Smooth muscle cell (in vitro differentiated cells): ENCODE data around the gene ENKD1. TPM values are rescaled to one million over a fixed set of nuclear protein-coding genes. Genes with fewer than 3 reads are reported as not detected.

ENCODE experiments used
- DNase-seq: peaks from one replicate; lab custom pipeline; 2025; ENCODE audit not compliant: unreplicated experiment; lab: John Stamatoyannopoulos, UW
- H2AFZ ChIP-seq: fragments of 200-600 bp; sonication (generic); 2 replicates; pipeline ENCODE4 v1.6.0; 2016; ENCODE audit warnings: antibody characterized with exemption, low read depth, mild to moderate bottlenecking
- H3F3A ChIP-seq: fragments of 200-600 bp; sonication (generic); 2 replicates; pipeline ENCODE4 v1.6.0; 2017; ENCODE audit warnings: antibody characterized with exemption, low read depth
- H3K27ac ChIP-seq: fragments of 200-600 bp; sonication (generic); 2 replicates; pipeline ENCODE4 v1.5.1; 2016; ENCODE audit warnings: low read depth, mild to moderate bottlenecking
- H3K27me3 ChIP-seq: fragments of 200-600 bp; sonication (generic); 2 replicates; pipeline ENCODE4 v1.6.1; 2016; ENCODE audit warnings: low read depth, mild to moderate bottlenecking
- H3K36me3 ChIP-seq: fragments of 200-600 bp; sonication (generic); 2 replicates; pipeline ENCODE4 v1.5.1; 2016; ENCODE audit warnings: low read depth
- H3K4me1 ChIP-seq: fragments of 200-600 bp; sonication (generic); 2 replicates; pipeline ENCODE4 v1.5.1; 2016; ENCODE audit warnings: low read depth
- H3K4me2 ChIP-seq: fragments of 200-600 bp; sonication (generic); 2 replicates; pipeline ENCODE4 v1.6.0; 2016; ENCODE audit warnings: mild to moderate bottlenecking
- H3K4me3 ChIP-seq: fragments of 200-600 bp; sonication (generic); 2 replicates; pipeline ENCODE4 v1.5.1; 2016; ENCODE audit warnings: mild to moderate bottlenecking
- H3K79me2 ChIP-seq: fragments of 200-600 bp; sonication (generic); 2 replicates; pipeline ENCODE4 v1.6.0; 2016; ENCODE audit warnings: low read depth, mild to moderate bottlenecking
- H3K9ac ChIP-seq: fragments of 200-600 bp; sonication (generic); 2 replicates; pipeline ENCODE4 v1.6.0; 2016; ENCODE audit warnings: low read depth
- H3K9me3 ChIP-seq: fragments of 200-600 bp; sonication (generic); replicated peaks from 2 replicates; pipeline ENCODE4 v1.5.1; 2016; ENCODE audit warnings: low read depth
- H4K20me1 ChIP-seq: fragments of 200-600 bp; sonication (generic); 2 replicates; pipeline ENCODE4 v1.6.0; 2016; ENCODE audit warnings: low read depth
- CTCF ChIP-seq: fragments of 200-600 bp; sonication (generic); IDR thresholded peaks from 2 replicates; pipeline ENCODE4 v1.5.1; 2017; ENCODE audit warnings: borderline replicate concordance, mild to moderate bottlenecking, antibody characterized with exemption; ENCODE audit not compliant: insufficient read depth, poor library complexity, severe bottlenecking
- WGBS: methylation state at CpG from one replicate; pipeline ENCODE4 v1.1.7; 2016; ENCODE audit warnings: low lambda C conversion rate; 5-methylcytosine and 5-hydroxymethylcytosine counted together
- polyA plus RNA-seq: library from polyadenylated mRNA; unstranded; fragments of >200 nt; fragmentation: Nextera tagmentation; extraction: Ambion mirVana; gene quantifications from 2 replicates; pipeline ENCODE4 v1.2.1, GENCODE V29; 2016
- total RNA-seq: library from RNA; depleted of rRNA; stranded (reverse); fragments of >200 nt; gene quantifications from 2 replicates; pipeline ENCODE4 v1.2.3, GENCODE V29; 2014

Gene ENKD1
- total and polyA plus RNA-seq, 2 experiments from 2014 or later = 9.8 to 14.2 TPM

DNA sequence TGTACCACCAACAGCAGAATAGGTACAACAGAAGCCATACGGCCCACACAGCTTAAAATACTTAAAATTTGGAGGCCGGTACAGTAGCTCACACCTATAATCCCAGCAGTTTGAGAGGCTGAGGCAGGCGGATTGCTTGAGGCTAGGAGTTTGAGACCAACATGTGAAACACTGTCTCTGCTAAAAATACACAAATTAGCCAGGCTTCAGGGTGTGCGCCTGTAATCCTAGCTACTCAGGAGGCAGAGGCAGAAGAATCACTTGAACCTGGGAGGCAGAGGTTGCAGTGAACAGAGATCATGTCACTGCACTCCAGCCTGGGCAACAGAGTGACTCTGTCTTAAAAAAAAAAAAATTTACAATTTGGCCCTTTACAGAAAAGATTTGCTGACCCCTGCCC is 35.6 kb upstream of the ENKD1 start:
- no peak for TF ChIP-seq CTCF

GRCh38 chr16:67701420-67701819 is 34.9 kb upstream of the ENKD1 start:
- no peak overlapping the region for H3K4me2 ChIP-seq
- peaks cover 37% of the 10 kb centered on the region for H3K79me2 ChIP-seq
- no peaks in the 10 kb centered on the region for H3K27me3 ChIP-seq
- H3K27ac ChIP-seq = no peak overlapping the region
- H3K36me3 ChIP-seq = no peaks in the 10 kb centered on the region
- no peak for DNase-seq
- H4K20me1 ChIP-seq = peaks cover 40% of the 10 kb centered on the region
- no peaks in the 10 kb centered on the region for H3K4me1 ChIP-seq
- no peaks in the 10 kb centered on the region for H3F3A ChIP-seq
- no peak overlapping the region for H2AFZ ChIP-seq
- no peak overlapping the region for H3K4me3 ChIP-seq
- no peak overlapping the region for H3K9ac ChIP-seq
- no peak for TF ChIP-seq CTCF
- H3K9me3 ChIP-seq = no peaks in the 10 kb centered on the region
- WGBS = 90% methylated on average over 1 of the region's 1 CpG

More for the DNA sequence above, 35.6 kb upstream of the ENKD1 start:
- no peak for DNase-seq
- Histone ChIP-seq H3K27me3 (no peaks in the 10 kb centered on the region), H3K9ac (no peak overlapping the region), H3F3A (no peaks in the 10 kb centered on the region), H3K9me3 (no peaks in the 10 kb centered on the region), H4K20me1 (peaks cover 43% of the 10 kb centered on the region), H3K27ac (no peak overlapping the region), H2AFZ (no peak overlapping the region), H3K4me1 (no peaks in the 10 kb centered on the region), H3K4me2 (no peak overlapping the region), H3K36me3 (no peaks in the 10 kb centered on the region), H3K4me3 (no peak overlapping the region), H3K79me2 (peaks cover 40% of the 10 kb centered on the region)
- 86% methylated on average over 4 of the region's 4 CpGs for WGBS

- H3K27ac ChIP-seq = no peak overlapping the region
- no peaks in the 10 kb centered on the region for H3K9me3 ChIP-seq
- H2AFZ ChIP-seq = no peak overlapping the region
- WGBS = 96% methylated on average over 7 of the region's 7 CpGs
- no peak overlapping the region for H3K9ac ChIP-seq
- no peak overlapping the region for H3K4me3 ChIP-seq
- TF ChIP-seq CTCF = no peak
- no peaks in the 10 kb centered on the region for H3K27me3 ChIP-seq
- H3K4me2 ChIP-seq = no peak overlapping the region
- H4K20me1 ChIP-seq = peaks cover 26% of the 10 kb centered on the region
- DNase-seq = no peak
- H3K79me2 ChIP-seq = peaks cover 29% of the 10 kb centered on the region
- no peaks in the 10 kb centered on the region for H3K4me1 ChIP-seq
- H3K36me3 ChIP-seq = no peaks in the 10 kb centered on the region
- H3F3A ChIP-seq = no peaks in the 10 kb centered on the region
Measured at GRCh38 chr16:67699265-67699664, 32.7 kb upstream of the ENKD1 start.

- Histone ChIP-seq H4K20me1 (peaks cover 25% of the 10 kb centered on the region), H3K36me3 (no peaks in the 10 kb centered on the region), H3K4me1 (no peaks in the 10 kb centered on the region), H3K4me2 (no peak overlapping the region), H2AFZ (no peak overlapping the region), H3K4me3 (no peak overlapping the region), H3K27ac (peak overlapping the region; percentile 71), H3K79me2 (peaks cover 23% of the 10 kb centered on the region), H3F3A (no peaks in the 10 kb centered on the region), H3K9me3 (no peaks in the 10 kb centered on the region), H3K9ac (no peak overlapping the region), H3K27me3 (no peaks in the 10 kb centered on the region)
- 77% methylated on average over 4 of the region's 4 CpGs for WGBS
- no peak for DNase-seq
- no peak for TF ChIP-seq CTCF
Measured at GRCh38 chr16:67697422-67698185, 31.1 kb upstream of the ENKD1 start.
